Measurements from ENCODE around the gene SCYL3. TPM values are rescaled to one million over a fixed set of nuclear protein-coding genes. Genes with fewer than 3 reads are reported as not detected.
"Not testable (repeated sequence)": the region's sequence is repeated elsewhere in the genome, so short reads cannot be mapped to it uniquely, and the experiment has no call there.

SCYL3 gene
- total RNA-seq, 1 donor from 2014 or later = 7.5 TPM

GRCh38 chr1:169821500-169821899, 72.2 kb downstream of the SCYL3 start:
- no peak for DNase-seq (ENCODE audit: low read depth in 2 of 2)

DNA sequence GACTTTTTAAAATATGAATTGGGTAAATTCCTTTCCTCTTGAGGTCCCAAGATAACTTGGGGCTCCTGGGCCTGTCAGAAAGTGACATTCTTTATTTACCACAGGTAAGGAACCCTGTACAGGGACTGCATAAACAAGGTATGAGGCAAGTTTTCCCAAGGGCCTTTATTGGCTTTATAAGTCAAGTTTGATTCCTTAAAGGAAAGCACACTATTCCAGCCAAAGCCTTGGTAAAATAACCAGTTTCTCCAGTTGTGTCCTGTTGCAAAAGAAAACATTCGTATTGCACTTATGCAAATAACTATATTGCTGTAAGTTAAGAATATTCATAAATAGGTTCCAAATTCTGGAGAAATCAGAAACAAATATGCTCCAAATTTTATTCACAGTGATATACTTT, 77.1 kb downstream of the SCYL3 start:
- no peak for DNase-seq (ENCODE audit: low read depth in 2 of 2)

GRCh38 chr1:169814265-169814664, 79.4 kb downstream of the SCYL3 start:
- DNase-seq (ENCODE audit: low read depth in 2 of 2) = no peak

DNA sequence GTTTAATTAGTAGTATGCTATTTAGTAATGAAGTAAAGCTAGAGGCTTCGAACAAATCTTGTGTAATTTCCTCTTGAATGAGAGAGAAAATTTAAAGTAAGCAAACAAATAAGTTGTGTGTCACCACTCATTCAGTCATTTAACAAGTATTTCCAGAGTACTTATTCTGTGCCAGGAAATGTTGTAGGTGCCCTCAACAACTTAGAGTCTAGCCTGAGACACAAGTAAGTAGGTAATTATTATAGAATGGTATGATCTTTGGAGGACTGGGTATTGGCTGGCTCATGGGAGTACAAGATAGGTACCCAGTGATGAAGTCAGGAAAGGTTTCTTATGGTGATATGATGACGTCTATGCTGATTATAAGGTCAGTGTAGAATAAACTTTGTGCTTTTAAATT, 81.6 kb downstream of the SCYL3 start:
- DNase-seq (ENCODE audit: low read depth in 2 of 2) = no peak

GRCh38 chr1:169811418-169812035, 82.2 kb downstream of the SCYL3 start:
- DNase-seq (ENCODE audit: low read depth in 2 of 2) = not testable (repeated sequence)

GRCh38 chr1:169809370-169810095, 84.2 kb downstream of the SCYL3 start:
- peak; percentile 50 to 68 for DNase-seq (ENCODE audit: low read depth in 2 of 2)

GRCh38 chr1:169804941-169805340, 88.8 kb downstream of the SCYL3 start:
- no peak for DNase-seq (ENCODE audit: low read depth in 2 of 2)

- no peak for DNase-seq (ENCODE audit: low read depth in 2 of 2)
These were observed 90.8 kb downstream of the SCYL3 start for GRCh38 chr1:169802888-169803287.

Other genes starting within 250 kb of the SCYL3 start
- under 0.01 and 0.22 TPM in 2 replicates for gene SELL, start 182.3 kb downstream of the SCYL3 start, total RNA-seq
- gene SELE, start 159.8 kb downstream of the SCYL3 start, total RNA-seq = 2.6 and 5.0 TPM in 2 replicates
- 5.0 and 6.2 TPM in 2 replicates for gene METTL18, start 99.0 kb downstream of the SCYL3 start, total RNA-seq
- gene KIFAP3, start 180.8 kb upstream of the SCYL3 start, total RNA-seq = 10.2 and 19.0 TPM in 2 replicates